GM23338 (cell line): ENCODE measurements around the gene C20orf173.

Experiments
- CREB1 ChIP-seq: fragments of 250-450 bp; sonication (Bioruptor Pico); IDR thresholded peaks from 2 replicates; pipeline ENCODE4 v1.5.0; 2020; ENCODE audit warnings: low read depth, mild to moderate bottlenecking, moderate library complexity
- EZH2 ChIP-seq: fragments of 200-600 bp; sonication (generic); IDR thresholded peaks from one replicate; pipeline ENCODE4 v1.8.0; 2017; ENCODE audit warnings: antibody characterized with exemption, mild to moderate bottlenecking, low read depth; ENCODE audit not compliant: unreplicated experiment
- EZH2phosphoT487 ChIP-seq: fragments of 200-600 bp; sonication (generic); IDR thresholded peaks from one replicate; pipeline ENCODE4 v1.8.1; 2018; ENCODE audit warnings: antibody characterized with exemption; ENCODE audit not compliant: unreplicated experiment
- JUNB ChIP-seq: IDR thresholded peaks from one replicate; pipeline ENCODE4 v1.6.1; 2016; ENCODE audit warnings: antibody characterized with exemption; ENCODE audit not compliant: unreplicated experiment
- NANOG ChIP-seq: IDR thresholded peaks from 2 replicates; pipeline ENCODE4 v1.6.1; 2016; ENCODE audit warnings: antibody characterized with exemption, borderline replicate concordance
- POLR2AphosphoS5 ChIP-seq: IDR thresholded peaks from 2 replicates; pipeline ENCODE4 v1.6.1; 2016; ENCODE audit warnings: antibody characterized with exemption, low read depth
- ZNF114 ChIP-seq: fragments of 250-450 bp; sonication (Bioruptor Pico); IDR thresholded peaks from 2 replicates; pipeline ENCODE4 v1.5.0; 2020; ENCODE audit warnings: mild to moderate bottlenecking, moderate library complexity
- ZNF331 ChIP-seq: fragments of 250-450 bp; sonication (Bioruptor Pico); IDR thresholded peaks from 2 replicates; pipeline ENCODE4 v1.5.0; 2020; ENCODE audit warnings: low read depth, mild to moderate bottlenecking, moderate library complexity
- TF ChIP-seq, protein P1 (sequence below), 2 experiments: fragments of 200-600 bp in 1 of 2; sonication (generic) in 1 of 2; conservative IDR thresholded peaks; 2 replicates each; pipeline versions ENCODE4 v1.5.1 to v1.6.1; 2016 to 2017; ENCODE audit warnings: antibody characterized with exemption in 2 of 2, low read depth in 2 of 2, mild to moderate bottlenecking in 2 of 2, moderate library complexity in 1 of 2
- TF ChIP-seq, protein P2 (sequence below): IDR thresholded peaks from one replicate; pipeline ENCODE4 v1.6.1; 2018; ENCODE audit warnings: antibody characterized with exemption; ENCODE audit not compliant: unreplicated experiment
- TF ChIP-seq, protein P3 (sequence below): IDR thresholded peaks from 2 replicates; pipeline ENCODE4 v1.6.1; 2016; ENCODE audit warnings: antibody characterized with exemption

DNA sequence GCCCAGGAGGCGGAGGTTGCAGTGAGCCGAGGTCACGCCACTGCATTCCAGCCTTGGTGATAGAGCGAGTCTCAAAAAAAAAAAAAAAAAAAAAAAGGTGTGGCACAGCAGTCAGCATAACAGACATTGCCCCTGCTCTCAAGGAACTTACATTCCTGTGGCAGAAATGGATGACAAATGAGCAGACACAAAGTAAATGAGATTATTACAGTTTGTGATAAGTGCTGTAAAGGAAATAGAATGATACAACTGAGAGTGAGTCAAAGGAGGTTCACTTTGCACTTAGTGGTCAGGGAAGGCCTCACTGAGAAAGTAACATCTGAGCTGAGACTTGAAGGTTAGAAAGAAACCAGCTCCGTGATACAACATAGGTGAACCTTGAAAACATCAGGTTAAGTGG is 37.6 kb downstream of the C20orf173 start:
- TF ChIP-seq EZH2phosphoT487, result no peak
- TF ChIP-seq, protein P1, sequence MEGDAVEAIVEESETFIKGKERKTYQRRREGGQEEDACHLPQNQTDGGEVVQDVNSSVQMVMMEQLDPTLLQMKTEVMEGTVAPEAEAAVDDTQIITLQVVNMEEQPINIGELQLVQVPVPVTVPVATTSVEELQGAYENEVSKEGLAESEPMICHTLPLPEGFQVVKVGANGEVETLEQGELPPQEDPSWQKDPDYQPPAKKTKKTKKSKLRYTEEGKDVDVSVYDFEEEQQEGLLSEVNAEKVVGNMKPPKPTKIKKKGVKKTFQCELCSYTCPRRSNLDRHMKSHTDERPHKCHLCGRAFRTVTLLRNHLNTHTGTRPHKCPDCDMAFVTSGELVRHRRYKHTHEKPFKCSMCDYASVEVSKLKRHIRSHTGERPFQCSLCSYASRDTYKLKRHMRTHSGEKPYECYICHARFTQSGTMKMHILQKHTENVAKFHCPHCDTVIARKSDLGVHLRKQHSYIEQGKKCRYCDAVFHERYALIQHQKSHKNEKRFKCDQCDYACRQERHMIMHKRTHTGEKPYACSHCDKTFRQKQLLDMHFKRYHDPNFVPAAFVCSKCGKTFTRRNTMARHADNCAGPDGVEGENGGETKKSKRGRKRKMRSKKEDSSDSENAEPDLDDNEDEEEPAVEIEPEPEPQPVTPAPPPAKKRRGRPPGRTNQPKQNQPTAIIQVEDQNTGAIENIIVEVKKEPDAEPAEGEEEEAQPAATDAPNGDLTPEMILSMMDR (conservative IDR thresholded peaks at IDR 0.05; ENCODE audit: low read depth in 2 of 2), result no peak
- TF ChIP-seq, protein P2, sequence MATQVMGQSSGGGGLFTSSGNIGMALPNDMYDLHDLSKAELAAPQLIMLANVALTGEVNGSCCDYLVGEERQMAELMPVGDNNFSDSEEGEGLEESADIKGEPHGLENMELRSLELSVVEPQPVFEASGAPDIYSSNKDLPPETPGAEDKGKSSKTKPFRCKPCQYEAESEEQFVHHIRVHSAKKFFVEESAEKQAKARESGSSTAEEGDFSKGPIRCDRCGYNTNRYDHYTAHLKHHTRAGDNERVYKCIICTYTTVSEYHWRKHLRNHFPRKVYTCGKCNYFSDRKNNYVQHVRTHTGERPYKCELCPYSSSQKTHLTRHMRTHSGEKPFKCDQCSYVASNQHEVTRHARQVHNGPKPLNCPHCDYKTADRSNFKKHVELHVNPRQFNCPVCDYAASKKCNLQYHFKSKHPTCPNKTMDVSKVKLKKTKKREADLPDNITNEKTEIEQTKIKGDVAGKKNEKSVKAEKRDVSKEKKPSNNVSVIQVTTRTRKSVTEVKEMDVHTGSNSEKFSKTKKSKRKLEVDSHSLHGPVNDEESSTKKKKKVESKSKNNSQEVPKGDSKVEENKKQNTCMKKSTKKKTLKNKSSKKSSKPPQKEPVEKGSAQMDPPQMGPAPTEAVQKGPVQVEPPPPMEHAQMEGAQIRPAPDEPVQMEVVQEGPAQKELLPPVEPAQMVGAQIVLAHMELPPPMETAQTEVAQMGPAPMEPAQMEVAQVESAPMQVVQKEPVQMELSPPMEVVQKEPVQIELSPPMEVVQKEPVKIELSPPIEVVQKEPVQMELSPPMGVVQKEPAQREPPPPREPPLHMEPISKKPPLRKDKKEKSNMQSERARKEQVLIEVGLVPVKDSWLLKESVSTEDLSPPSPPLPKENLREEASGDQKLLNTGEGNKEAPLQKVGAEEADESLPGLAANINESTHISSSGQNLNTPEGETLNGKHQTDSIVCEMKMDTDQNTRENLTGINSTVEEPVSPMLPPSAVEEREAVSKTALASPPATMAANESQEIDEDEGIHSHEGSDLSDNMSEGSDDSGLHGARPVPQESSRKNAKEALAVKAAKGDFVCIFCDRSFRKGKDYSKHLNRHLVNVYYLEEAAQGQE, result no peak
- no peak for TF ChIP-seq POLR2AphosphoS5
- no peak for TF ChIP-seq EZH2
- no peak for TF ChIP-seq CREB1 (CRISPR knock-in tag)
- no peak for TF ChIP-seq NANOG
- TF ChIP-seq, protein P3, sequence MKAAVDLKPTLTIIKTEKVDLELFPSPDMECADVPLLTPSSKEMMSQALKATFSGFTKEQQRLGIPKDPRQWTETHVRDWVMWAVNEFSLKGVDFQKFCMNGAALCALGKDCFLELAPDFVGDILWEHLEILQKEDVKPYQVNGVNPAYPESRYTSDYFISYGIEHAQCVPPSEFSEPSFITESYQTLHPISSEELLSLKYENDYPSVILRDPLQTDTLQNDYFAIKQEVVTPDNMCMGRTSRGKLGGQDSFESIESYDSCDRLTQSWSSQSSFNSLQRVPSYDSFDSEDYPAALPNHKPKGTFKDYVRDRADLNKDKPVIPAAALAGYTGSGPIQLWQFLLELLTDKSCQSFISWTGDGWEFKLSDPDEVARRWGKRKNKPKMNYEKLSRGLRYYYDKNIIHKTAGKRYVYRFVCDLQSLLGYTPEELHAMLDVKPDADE, result no peak
- TF ChIP-seq ZNF331 (CRISPR knock-in tag), result no peak
- TF ChIP-seq JUNB, result no peak
- TF ChIP-seq ZNF114 (CRISPR knock-in tag), result no peak
